ENCODE results near the gene PSMA7.

- TF ChIP-seq, protein P1, sequence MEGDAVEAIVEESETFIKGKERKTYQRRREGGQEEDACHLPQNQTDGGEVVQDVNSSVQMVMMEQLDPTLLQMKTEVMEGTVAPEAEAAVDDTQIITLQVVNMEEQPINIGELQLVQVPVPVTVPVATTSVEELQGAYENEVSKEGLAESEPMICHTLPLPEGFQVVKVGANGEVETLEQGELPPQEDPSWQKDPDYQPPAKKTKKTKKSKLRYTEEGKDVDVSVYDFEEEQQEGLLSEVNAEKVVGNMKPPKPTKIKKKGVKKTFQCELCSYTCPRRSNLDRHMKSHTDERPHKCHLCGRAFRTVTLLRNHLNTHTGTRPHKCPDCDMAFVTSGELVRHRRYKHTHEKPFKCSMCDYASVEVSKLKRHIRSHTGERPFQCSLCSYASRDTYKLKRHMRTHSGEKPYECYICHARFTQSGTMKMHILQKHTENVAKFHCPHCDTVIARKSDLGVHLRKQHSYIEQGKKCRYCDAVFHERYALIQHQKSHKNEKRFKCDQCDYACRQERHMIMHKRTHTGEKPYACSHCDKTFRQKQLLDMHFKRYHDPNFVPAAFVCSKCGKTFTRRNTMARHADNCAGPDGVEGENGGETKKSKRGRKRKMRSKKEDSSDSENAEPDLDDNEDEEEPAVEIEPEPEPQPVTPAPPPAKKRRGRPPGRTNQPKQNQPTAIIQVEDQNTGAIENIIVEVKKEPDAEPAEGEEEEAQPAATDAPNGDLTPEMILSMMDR (IDR thresholded peaks at IDR 0.05), result no peak
- no peak for TF ChIP-seq EZH2 (IDR thresholded peaks at IDR 0.05; ENCODE audit: borderline replicate concordance, insufficient read depth, low read depth, low read length, poor library complexity, severe bottlenecking)
Measured at GRCh38 chr20:62126141-62126540, 17.1 kb downstream of the PSMA7 start.
